HEK293 (cell line): ENCODE results near the gene ID1.

ENCODE experiments used
- GLIS1 ChIP-seq: fragments of 450-650 bp; formaldehyde crosslinking; IDR thresholded peaks from 2 replicates; pipeline ENCODE4 v1.5.1; 2016; ENCODE audit warnings: missing biosample characterization, missing genetic modification characterization
- KLF1 ChIP-seq: fragments of 450-650 bp; formaldehyde crosslinking; IDR thresholded peaks from 2 replicates; pipeline ENCODE4 v1.5.1; 2016; ENCODE audit warnings: missing biosample characterization, missing genetic modification characterization
- SETDB1 ChIP-seq: IDR thresholded peaks from one replicate; pipeline ENCODE4 v1.6.1; 2017; ENCODE audit warnings: mild to moderate bottlenecking, low read length, moderate library complexity, mixed read lengths; ENCODE audit not compliant: insufficient read length
- WT1 ChIP-seq: fragments of 450-650 bp; formaldehyde crosslinking; IDR thresholded peaks from 2 replicates; pipeline ENCODE4 v1.5.1; 2016; ENCODE audit warnings: missing biosample characterization, missing genetic modification characterization
- ZBTB1 ChIP-seq: fragments of 450-650 bp; formaldehyde crosslinking; IDR thresholded peaks from 2 replicates; pipeline ENCODE4 v1.5.1; 2016; ENCODE audit warnings: missing biosample characterization, missing genetic modification characterization
- ZBTB17 ChIP-seq: fragments of 450-650 bp; formaldehyde crosslinking; IDR thresholded peaks from 2 replicates; pipeline ENCODE4 v1.5.1; 2016; ENCODE audit warnings: missing biosample characterization, missing genetic modification characterization
- ZNF138 ChIP-seq: fragments of 450-650 bp; formaldehyde crosslinking; IDR thresholded peaks from 2 replicates; pipeline ENCODE4 v1.5.1; 2016; ENCODE audit warnings: missing biosample characterization, missing genetic modification characterization, borderline replicate concordance
- ZNF140 ChIP-seq: fragments of 450-650 bp; formaldehyde crosslinking; IDR thresholded peaks from 2 replicates; pipeline ENCODE4 v1.5.1; 2016; ENCODE audit warnings: missing biosample characterization, missing genetic modification characterization
- ZNF155 ChIP-seq: fragments of 450-650 bp; formaldehyde crosslinking; IDR thresholded peaks from 2 replicates; pipeline ENCODE4 v1.5.1; 2016; ENCODE audit warnings: missing biosample characterization, missing genetic modification characterization
- ZNF184 ChIP-seq: fragments of 450-650 bp; IDR thresholded peaks from 2 replicates; pipeline ENCODE4 v1.5.1; 2018; ENCODE audit warnings: missing biosample characterization, mild to moderate bottlenecking, missing genetic modification characterization
- ZNF266 ChIP-seq: fragments of 450-650 bp; formaldehyde crosslinking; IDR thresholded peaks from 2 replicates; pipeline ENCODE4 v1.5.1; 2016; ENCODE audit warnings: missing biosample characterization, missing genetic modification characterization, low read depth
- ZNF548 ChIP-seq: fragments of 450-650 bp; formaldehyde crosslinking; IDR thresholded peaks from 2 replicates; pipeline ENCODE4 v1.5.1; 2016; ENCODE audit warnings: missing biosample characterization, missing genetic modification characterization
- ZNF776 ChIP-seq: fragments of 450-650 bp; formaldehyde crosslinking; IDR thresholded peaks from 2 replicates; pipeline ENCODE4 v1.5.0; 2017; ENCODE audit warnings: missing biosample characterization, missing genetic modification characterization, borderline replicate concordance
- TF ChIP-seq, protein P1 (sequence below): fragments of 450-650 bp; formaldehyde crosslinking; IDR thresholded peaks from 2 replicates; pipeline ENCODE4 v1.5.1; 2016; ENCODE audit warnings: missing biosample characterization, missing genetic modification characterization, borderline replicate concordance
- TF ChIP-seq, protein P2 (sequence below): fragments of 450-650 bp; formaldehyde crosslinking; IDR thresholded peaks from 2 replicates; pipeline ENCODE4 v1.5.1; 2016; ENCODE audit warnings: missing biosample characterization, missing genetic modification characterization, borderline replicate concordance
- TF ChIP-seq, protein P3 (sequence below): fragments of 450-650 bp; formaldehyde crosslinking; IDR thresholded peaks from 2 replicates; pipeline ENCODE4 v1.5.1; 2016; ENCODE audit warnings: missing biosample characterization, missing genetic modification characterization
- TF ChIP-seq, protein P4 (sequence below): fragments of 450-650 bp; formaldehyde crosslinking; conservative IDR thresholded peaks from 2 replicates; pipeline ENCODE4 v1.5.1; 2016; ENCODE audit warnings: low read depth, missing biosample characterization, missing genetic modification characterization
- TF ChIP-seq, protein P5 (sequence below): fragments of 450-650 bp; formaldehyde crosslinking; IDR thresholded peaks from 2 replicates; pipeline ENCODE4 v1.5.1; 2016; ENCODE audit warnings: missing biosample characterization, missing genetic modification characterization
- TF ChIP-seq, protein P6 (sequence below): fragments of 450-650 bp; formaldehyde crosslinking; IDR thresholded peaks from 2 replicates; pipeline ENCODE4 v1.5.1; 2016; ENCODE audit warnings: missing biosample characterization, missing genetic modification characterization
- TF ChIP-seq, protein P7 (sequence below): fragments of 450-650 bp; formaldehyde crosslinking; IDR thresholded peaks from 2 replicates; pipeline ENCODE4 v1.5.1; 2016; ENCODE audit warnings: missing biosample characterization, missing genetic modification characterization

Gene ID1

DNA sequence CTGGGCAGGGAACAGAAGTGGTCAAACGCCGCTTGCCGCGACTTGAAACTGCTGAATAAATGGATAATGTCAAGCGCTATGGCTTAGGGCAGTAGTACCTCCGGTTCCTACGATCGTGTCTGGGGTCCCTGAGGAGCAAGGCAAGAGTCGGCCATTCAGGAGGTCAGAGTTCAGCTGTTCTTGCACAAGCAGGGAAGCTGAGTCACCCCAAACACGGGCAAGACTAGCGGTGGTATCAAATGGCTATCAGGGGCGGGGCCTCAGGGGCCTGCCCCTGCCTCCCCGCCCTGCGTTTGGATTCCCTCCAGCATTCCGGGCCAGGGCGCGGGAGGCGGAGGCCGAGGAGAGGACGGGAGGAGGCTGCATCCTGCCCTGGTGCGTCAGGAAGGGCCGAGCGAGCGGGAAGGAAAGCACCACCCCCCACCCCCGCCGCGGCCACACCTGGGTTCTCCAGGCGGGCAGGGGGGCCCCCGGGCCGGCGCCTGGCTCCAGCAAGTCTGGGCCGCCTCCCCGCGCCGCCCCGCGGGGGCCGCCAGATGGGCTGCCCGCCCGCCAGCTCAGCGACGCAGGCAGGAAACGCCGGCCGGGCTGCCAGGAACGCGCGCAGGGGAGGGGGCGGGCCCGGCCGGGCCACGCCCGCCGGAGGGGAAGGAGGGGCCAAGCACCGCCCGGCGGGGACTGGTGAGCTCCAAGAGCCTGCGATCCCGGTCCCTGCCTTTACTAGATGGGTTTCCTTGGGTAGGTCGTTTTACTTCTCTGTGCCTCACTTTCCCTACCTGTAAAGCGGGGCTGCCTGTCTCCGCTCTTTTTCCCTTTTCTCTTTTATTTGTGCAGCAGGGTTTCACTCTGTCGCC lies 32.2 kb upstream of the ID1 start (continued):
- TF ChIP-seq, protein P1, sequence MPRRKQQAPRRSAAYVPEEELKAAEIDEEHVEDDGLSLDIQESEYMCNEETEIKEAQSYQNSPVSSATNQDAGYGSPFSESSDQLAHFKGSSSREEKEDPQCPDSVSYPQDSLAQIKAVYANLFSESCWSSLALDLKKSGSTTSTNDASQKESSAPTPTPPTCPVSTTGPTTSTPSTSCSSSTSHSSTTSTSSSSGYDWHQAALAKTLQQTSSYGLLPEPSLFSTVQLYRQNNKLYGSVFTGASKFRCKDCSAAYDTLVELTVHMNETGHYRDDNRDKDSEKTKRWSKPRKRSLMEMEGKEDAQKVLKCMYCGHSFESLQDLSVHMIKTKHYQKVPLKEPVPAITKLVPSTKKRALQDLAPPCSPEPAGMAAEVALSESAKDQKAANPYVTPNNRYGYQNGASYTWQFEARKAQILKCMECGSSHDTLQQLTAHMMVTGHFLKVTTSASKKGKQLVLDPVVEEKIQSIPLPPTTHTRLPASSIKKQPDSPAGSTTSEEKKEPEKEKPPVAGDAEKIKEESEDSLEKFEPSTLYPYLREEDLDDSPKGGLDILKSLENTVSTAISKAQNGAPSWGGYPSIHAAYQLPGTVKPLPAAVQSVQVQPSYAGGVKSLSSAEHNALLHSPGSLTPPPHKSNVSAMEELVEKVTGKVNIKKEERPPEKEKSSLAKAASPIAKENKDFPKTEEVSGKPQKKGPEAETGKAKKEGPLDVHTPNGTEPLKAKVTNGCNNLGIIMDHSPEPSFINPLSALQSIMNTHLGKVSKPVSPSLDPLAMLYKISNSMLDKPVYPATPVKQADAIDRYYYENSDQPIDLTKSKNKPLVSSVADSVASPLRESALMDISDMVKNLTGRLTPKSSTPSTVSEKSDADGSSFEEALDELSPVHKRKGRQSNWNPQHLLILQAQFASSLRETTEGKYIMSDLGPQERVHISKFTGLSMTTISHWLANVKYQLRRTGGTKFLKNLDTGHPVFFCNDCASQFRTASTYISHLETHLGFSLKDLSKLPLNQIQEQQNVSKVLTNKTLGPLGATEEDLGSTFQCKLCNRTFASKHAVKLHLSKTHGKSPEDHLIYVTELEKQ (tag by site-specific recombination): no peak; the same call in 1 of the 2 replicates
- TF ChIP-seq ZNF184 (tag by site-specific recombination) (0 out of 2 replicates have a peak, but pooled peaks have one; percentile 43), GLIS1 (tag by site-specific recombination) (peak; percentile 92), SETDB1 (no peak), ZNF140 (no peak), ZNF138 (tag by site-specific recombination) (no peak), ZNF776 (tag by site-specific recombination) (no peak), ZBTB1 (tag by site-specific recombination) (no peak), KLF1 (tag by site-specific recombination) (peak; percentile 100), ZNF155 (tag by site-specific recombination) (no peak), ZNF548 (tag by site-specific recombination) (no peak), ZBTB17 (tag by site-specific recombination) (peak; percentile 76), ZNF266 (tag by site-specific recombination) (no peak), WT1 (tag by site-specific recombination) (peak; percentile 89)
- TF ChIP-seq, protein P2, sequence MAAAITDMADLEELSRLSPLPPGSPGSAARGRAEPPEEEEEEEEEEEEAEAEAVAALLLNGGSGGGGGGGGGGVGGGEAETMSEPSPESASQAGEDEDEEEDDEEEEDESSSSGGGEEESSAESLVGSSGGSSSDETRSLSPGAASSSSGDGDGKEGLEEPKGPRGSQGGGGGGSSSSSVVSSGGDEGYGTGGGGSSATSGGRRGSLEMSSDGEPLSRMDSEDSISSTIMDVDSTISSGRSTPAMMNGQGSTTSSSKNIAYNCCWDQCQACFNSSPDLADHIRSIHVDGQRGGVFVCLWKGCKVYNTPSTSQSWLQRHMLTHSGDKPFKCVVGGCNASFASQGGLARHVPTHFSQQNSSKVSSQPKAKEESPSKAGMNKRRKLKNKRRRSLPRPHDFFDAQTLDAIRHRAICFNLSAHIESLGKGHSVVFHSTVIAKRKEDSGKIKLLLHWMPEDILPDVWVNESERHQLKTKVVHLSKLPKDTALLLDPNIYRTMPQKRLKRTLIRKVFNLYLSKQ (tag by site-specific recombination): no peak
- TF ChIP-seq, protein P3, sequence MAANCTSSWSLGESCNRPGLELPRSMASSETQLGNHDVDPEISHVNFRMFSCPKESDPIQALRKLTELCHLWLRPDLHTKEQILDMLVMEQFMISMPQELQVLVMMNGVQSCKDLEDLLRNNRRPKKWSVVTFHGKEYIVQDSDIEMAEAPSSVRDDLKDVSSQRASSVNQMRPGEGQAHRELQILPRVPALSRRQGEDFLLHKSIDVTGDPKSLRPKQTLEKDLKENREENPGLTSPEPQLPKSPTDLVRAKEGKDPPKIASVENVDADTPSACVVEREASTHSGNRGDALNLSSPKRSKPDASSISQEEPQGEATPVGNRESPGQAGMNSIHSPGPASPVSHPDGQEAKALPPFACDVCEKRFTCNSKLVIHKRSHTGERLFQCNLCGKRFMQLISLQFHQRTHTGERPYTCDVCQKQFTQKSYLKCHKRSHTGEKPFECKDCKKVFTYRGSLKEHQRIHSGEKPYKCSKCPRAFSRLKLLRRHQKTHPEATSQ (tag by site-specific recombination): peak; percentile 19; the same call in 1 of the 2 replicates
- TF ChIP-seq, protein P4, sequence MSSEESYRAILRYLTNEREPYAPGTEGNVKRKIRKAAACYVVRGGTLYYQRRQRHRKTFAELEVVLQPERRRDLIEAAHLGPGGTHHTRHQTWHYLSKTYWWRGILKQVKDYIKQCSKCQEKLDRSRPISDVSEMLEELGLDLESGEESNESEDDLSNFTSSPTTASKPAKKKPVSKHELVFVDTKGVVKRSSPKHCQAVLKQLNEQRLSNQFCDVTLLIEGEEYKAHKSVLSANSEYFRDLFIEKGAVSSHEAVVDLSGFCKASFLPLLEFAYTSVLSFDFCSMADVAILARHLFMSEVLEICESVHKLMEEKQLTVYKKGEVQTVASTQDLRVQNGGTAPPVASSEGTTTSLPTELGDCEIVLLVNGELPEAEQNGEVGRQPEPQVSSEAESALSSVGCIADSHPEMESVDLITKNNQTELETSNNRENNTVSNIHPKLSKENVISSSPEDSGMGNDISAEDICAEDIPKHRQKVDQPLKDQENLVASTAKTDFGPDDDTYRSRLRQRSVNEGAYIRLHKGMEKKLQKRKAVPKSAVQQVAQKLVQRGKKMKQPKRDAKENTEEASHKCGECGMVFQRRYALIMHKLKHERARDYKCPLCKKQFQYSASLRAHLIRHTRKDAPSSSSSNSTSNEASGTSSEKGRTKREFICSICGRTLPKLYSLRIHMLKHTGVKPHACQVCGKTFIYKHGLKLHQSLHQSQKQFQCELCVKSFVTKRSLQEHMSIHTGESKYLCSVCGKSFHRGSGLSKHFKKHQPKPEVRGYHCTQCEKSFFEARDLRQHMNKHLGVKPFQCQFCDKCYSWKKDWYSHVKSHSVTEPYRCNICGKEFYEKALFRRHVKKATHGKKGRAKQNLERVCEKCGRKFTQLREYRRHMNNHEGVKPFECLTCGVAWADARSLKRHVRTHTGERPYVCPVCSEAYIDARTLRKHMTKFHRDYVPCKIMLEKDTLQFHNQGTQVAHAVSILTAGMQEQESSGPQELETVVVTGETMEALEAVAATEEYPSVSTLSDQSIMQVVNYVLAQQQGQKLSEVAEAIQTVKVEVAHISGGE (tag by site-specific recombination): no peak; the same call in 1 of the 2 replicates
- TF ChIP-seq, protein P5, sequence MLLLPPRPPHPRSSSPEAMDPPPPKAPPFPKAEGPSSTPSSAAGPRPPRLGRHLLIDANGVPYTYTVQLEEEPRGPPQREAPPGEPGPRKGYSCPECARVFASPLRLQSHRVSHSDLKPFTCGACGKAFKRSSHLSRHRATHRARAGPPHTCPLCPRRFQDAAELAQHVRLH (tag by site-specific recombination): no peak
- TF ChIP-seq, protein P6, sequence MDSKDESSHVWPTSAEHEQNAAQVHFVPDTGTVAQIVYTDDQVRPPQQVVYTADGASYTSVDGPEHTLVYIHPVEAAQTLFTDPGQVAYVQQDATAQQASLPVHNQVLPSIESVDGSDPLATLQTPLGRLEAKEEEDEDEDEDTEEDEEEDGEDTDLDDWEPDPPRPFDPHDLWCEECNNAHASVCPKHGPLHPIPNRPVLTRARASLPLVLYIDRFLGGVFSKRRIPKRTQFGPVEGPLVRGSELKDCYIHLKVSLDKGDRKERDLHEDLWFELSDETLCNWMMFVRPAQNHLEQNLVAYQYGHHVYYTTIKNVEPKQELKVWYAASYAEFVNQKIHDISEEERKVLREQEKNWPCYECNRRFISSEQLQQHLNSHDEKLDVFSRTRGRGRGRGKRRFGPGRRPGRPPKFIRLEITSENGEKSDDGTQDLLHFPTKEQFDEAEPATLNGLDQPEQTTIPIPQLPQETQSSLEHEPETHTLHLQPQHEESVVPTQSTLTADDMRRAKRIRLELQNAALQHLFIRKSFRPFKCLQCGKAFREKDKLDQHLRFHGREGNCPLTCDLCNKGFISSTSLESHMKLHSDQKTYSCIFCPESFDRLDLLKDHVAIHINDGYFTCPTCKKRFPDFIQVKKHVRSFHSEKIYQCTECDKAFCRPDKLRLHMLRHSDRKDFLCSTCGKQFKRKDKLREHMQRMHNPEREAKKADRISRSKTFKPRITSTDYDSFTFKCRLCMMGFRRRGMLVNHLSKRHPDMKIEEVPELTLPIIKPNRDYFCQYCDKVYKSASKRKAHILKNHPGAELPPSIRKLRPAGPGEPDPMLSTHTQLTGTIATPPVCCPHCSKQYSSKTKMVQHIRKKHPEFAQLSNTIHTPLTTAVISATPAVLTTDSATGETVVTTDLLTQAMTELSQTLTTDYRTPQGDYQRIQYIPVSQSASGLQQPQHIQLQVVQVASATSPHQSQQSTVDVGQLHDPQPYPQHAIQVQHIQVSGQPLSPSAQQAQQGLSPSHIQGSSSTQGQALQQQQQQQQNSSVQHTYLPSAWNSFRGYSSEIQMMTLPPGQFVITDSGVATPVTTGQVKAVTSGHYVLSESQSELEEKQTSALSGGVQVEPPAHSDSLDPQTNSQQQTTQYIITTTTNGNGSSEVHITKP (tag by site-specific recombination): peak; percentile 89
- TF ChIP-seq, protein P7, sequence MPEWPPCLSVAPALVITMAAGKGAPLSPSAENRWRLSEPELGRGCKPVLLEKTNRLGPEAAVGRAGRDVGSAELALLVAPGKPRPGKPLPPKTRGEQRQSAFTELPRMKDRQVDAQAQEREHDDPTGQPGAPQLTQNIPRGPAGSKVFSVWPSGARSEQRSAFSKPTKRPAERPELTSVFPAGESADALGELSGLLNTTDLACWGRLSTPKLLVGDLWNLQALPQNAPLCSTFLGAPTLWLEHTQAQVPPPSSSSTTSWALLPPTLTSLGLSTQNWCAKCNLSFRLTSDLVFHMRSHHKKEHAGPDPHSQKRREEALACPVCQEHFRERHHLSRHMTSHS: no peak
